ENCODE measurements around the gene LURAP1L.

DNA sequence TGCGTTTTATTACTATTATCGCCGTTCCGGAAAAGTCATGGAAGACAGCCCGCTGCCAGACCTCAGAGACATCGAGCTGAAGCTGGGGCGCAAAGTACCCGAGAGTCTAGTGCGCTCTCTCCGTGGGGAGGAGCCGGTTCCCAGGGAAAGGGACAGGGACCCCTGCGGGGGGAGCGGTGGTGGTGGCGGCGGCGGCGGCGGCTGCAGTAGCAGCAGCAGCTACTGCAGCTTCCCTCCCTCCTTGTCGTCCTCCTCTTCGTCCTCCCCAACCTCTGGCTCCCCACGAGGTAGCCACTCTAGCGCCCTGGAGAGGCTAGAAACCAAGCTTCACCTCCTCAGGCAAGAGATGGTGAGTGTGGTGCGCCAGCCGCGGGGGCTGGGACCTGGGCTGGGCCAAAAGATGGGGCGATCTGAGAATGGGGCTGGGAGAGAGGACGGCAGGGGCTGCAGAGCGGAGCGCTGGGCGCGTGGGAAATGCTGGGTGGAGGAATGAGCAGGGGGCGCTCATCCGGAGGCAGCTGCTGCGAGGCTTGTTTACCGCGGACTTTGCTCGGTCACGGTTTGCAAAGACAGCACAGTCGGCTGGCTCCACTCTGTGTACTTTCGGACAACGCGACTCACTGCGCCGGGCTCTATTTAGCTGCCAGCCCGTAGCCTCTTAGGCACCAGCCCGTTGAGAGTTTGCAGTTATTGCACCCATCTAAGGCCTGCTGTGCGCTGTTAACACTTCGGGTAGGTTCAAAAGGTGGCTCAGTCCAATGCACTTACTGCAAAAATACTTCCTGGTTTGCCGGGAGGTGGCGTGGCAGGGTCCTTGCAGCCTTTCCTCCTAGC lies 1.1 kb downstream of the LURAP1L start:
- TF ChIP-seq, protein P1, sequence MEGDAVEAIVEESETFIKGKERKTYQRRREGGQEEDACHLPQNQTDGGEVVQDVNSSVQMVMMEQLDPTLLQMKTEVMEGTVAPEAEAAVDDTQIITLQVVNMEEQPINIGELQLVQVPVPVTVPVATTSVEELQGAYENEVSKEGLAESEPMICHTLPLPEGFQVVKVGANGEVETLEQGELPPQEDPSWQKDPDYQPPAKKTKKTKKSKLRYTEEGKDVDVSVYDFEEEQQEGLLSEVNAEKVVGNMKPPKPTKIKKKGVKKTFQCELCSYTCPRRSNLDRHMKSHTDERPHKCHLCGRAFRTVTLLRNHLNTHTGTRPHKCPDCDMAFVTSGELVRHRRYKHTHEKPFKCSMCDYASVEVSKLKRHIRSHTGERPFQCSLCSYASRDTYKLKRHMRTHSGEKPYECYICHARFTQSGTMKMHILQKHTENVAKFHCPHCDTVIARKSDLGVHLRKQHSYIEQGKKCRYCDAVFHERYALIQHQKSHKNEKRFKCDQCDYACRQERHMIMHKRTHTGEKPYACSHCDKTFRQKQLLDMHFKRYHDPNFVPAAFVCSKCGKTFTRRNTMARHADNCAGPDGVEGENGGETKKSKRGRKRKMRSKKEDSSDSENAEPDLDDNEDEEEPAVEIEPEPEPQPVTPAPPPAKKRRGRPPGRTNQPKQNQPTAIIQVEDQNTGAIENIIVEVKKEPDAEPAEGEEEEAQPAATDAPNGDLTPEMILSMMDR (IDR thresholded peaks at IDR 0.05): peak in 3 of 6 experiments; percentile 44 to 49 (median 48)
- TF ChIP-seq POLR2A (IDR thresholded peaks at IDR 0.05): peak in 1 of 2 donors; percentile 37

All from thyroid gland (tissue), 4 donors.